Cerebellar nuclear complex (tissue), 1 donor: ENCODE data around the gene ACOT11.
"Not testable (repeated sequence)": the region's sequence is repeated elsewhere in the genome, so short reads cannot be mapped to it uniquely, and the experiment has no call there.

Experiments used
- DNase-seq, 2 experiments: peaks; one replicate each; lab custom pipeline; 2025; lab: John Stamatoyannopoulos, UW

Gene ACOT11

DNA sequence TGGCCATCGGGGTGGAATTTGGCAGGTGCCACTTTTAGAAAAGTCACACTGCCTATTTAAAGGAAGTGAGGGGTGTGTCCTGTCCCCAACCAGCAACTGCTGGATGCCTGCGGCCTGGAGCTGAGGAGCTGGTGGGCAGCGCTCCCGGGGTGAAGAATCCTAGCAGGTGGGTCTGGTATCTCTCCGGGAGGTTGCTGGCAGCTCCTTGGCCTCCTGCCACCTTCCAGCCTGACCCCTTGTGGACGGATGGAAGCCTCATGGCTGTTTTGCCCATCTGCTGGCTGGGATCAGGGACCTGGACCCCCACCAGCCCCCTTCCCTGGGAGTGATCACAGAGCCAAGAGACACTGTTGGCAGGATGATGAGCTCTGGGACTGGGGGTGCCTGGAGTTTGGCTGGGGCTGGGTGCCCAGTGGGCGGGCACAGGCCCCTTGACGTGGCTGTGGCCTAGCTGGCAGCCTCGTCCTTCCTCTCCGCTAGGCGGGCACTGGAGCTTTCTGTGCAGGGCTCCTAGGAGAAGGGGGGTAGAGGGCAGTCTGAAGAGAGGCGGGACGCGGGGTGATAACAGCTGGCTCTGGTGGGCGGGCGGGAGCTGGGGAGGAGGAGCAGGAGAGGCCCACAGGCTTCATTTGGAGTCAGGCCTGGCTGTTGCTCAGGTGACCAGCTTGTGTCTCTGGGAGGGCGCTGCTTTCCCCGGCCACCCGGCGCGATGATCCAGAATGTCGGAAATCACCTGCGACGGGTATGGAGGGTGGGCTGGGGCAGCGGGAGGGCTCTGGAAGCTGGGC is at the start of gene ACOT11:
Gene ACOT11 (plus strand): TSS at position 628 of the 788 bp plus-strand sequence. CDS start 82 bp downstream, at position 710.
- DNase-seq = no peak

- DNase-seq = no peak
These were observed 49.5 kb upstream of the ACOT11 start for GRCh38 chr1:54498383-54499096.

DNA sequence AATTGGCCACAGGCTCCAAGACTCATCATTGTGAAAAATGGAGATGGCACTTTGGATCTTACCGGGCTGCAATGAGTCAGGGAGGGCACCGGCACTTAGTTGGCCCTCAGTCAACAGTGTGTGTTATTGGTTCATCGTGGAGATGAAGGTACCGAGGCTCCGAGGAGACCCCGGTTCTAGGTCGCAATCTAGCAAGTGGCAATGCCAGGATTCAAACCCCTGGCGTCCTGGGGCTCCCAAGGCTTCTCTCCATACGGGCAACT is 49.0 kb upstream of the ACOT11 start:
- DNase-seq = no peak

GRCh38 chr1:54499360-54500106 is 48.5 kb upstream of the ACOT11 start:
- DNase-seq = no peak

DNA sequence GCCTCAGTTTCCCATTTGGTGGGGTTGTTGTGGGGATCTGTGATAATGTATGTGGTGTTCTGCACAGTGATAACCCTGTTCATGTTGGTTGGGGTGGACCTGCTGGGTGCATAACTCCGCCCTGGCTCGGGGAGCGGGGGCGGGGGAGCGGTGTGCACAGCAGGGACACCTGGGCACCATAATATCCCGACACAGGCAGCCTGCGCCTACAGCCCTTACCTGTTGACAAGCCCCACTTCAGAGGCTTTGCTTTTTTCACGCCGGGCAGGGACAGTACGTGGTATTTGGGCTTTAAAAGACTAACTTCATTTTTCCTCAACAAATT is 48.0 kb upstream of the ACOT11 start:
- DNase-seq = no peak

DNA sequence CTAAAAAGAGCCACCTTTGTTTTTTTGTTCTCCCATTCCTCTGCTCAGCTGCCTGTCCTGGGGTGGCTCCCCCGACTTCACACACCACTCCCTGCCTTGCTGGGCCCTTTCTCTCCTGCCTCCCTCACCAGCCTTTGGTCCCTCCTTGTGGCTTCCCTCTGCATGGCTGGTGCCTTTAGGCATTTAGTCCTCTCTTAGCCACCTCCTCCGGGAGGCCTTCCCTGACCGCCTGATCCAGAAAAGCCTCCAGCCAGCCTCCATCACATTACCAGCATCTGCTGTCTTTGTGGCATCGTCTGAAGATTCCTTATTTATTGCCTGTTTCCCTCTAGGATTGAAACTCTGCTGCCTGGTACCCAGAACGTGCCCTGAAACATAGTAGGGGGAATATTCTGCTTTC is 46.2 kb upstream of the ACOT11 start:
- DNase-seq = no peak

- DNase-seq = no peak
These were observed 45.7 kb upstream of the ACOT11 start for GRCh38 chr1:54502342-54502741.

DNA sequence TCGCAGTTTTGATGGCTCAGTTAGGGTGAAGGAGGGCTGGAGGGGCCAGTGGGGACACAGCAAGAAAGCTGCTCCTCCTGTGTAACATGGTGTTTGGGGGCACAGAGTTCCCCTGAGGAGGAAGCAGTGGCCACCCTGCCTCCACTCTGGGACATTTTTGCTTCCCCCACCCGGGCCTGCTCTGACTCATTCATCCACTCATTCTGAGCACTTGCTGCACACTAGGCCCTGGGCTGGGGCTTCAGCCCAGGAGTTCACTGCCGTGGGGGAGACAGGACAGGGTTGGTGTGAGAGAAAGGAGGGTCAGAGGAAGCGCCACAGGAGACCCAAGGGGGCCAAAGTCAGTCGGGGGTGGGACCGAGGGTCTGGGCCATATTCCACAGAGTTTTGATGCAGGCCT is 41.4 kb upstream of the ACOT11 start:
- DNase-seq = no peak

DNA sequence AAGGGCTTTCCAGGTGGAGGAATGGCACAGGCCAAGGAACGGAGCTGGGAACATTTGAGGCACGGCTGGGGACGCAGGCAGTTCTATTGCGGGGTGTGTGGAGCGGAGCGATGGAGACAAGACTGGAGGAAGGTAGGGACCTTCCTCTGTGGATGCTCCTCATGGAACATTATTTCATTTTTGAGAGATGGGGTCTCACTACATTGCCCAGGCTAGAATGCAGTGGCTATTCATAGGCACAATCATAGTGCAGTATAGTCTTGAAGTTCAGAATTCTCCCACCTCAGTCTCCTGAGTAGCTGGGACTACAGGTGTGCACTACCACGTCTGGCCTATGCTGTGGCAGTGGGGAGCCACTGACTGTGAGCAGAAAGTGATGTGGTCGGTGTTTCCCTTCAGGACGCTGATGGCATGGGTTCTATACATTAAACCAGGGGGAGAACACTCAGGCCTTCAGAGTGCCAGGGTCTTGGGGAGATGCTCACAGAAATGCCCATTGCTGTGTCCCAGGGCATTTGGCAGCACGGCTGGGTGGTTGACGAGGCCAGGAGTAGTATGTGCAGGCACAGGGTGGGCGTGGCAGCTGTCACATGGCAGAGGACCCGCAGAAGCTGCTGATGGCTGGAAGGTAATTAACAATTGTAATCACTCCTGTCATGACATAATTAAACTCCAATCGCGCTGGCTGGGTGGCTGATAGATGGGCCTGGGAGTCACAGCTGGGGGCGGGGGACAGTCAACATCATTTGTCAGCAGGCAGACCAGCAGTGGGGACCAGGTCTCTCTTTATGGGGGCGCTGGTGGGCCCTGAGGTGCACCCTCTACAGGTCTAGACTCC is 40.8 kb upstream of the ACOT11 start:
- DNase-seq = no peak

DNA sequence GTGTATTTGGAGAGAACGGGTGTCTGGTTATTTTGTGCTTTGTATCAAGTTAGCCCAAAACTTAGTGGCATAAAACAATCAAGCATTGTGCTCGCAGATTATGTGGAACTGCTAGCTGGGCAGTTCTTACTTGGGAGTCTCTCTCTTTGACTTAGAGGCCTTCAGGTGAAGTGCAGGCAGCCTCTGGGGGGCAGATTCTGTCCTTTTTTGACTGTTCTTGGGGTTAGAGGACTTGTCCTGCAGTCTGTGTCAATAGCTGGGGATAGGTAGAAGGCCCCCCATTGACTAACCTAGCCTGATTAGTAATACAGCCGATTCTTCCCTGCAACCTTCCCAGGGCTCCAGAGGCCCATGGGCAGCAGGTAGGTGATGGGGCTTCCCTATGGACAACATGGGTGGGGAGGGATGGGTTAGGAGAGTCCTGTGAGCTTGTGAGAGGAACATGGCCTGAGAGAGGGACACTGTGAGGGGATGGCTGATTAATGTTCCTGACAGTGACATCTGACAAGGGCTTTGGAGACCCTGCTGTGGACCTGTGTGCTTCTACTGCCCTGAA is 37.2 kb upstream of the ACOT11 start:
- no peak for DNase-seq

GRCh38 chr1:54513921-54514580 is 34.0 kb upstream of the ACOT11 start:
- not testable (repeated sequence) for DNase-seq

DNA sequence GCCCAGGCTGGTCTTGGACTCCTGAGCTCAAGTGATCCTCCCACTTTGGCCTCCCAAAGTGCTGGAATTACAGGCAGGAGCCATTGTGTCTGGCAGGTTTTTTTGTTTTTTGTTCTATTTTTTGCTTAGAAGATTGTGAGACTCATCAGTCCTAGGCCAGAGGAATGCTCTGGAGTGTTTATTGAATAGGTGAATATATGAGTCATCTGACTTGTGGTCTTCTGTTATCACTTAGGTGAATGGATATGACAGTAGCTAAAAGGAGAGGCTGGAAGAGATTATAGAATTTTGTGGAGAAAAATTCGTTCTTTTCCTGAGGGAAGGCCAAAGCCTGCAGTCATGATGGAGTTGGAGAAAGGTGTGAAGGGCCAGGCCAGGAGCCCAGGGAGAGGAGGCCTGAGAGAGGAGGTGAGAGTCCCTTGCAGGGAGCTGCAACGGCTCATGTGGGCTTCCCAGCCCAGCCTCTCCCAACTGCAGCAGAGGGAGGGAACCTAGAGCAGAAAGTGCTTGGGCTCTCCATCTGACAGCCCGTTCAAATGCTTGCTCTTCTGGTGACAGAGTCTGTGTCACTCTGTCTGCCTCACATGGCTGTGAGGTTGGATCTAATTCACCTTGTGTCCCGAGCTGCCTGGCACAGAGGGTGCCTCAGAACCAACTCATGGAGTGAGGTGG is 31.6 kb upstream of the ACOT11 start:
- no peak for DNase-seq

DNA sequence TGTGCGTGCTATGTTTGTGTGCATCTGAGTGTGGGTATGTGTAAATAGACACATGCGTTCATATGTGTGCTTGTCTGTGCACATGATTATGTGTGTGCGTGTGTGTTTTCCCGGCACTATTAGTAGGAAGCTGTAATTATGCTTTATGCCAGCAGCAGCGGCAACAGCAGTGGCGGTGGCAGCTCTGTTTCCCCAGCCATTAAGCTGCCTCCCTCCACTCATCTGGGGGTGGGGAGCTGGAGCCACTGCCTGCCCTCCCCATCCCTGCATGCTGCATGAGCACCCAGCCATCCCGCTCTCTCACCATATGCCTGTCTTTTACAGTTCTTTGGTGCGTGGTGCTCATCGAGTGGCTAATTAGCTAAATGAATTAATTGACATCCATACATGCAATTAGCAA is 30.5 kb upstream of the ACOT11 start:
- no peak for DNase-seq

- no peak for DNase-seq
These were observed 29.5 kb upstream of the ACOT11 start for GRCh38 chr1:54518489-54518888.

GRCh38 chr1:54519709-54520108 is 28.3 kb upstream of the ACOT11 start:
- no peak for DNase-seq

DNA sequence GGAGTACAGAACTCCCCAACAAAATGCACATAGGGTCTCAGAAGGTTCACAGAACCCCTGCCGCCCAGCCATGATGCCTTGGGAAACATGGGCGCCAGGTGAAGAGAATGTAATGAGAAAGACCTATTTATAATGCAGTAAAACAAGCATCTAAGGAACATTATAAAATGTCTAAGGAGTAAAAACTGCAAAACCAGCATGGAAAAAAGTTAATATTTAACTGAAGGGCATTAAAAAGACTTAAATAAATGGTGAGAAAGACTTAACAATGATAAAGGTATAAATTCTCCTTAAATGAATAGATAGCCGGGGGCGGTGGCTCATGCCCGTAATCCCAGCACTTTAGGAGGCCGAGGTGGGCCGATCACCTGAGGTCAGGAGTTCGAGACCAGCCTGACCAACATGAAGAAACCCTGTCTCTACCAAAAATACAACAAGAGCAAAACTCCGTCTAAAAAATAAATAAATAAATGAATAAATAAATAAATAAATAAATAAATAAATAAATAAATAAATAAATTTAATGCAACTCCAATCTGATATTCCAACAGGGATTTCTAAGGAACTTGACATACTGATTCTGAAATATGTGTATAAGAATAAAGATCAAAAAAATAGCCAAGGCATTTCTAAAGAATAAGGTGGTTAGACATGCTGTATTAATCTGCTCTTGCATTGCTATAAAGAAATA is 27.3 kb upstream of the ACOT11 start:
- no peak for DNase-seq

- DNase-seq = not testable (repeated sequence)
These were observed 21.5 kb upstream of the ACOT11 start for GRCh38 chr1:54526565-54526964.

GRCh38 chr1:54528613-54529012 is 19.4 kb upstream of the ACOT11 start:
- no peak for DNase-seq

GRCh38 chr1:54532033-54532432 is 16.0 kb upstream of the ACOT11 start:
- DNase-seq = no peak

- DNase-seq = not testable (repeated sequence)
These were observed 11.4 kb upstream of the ACOT11 start for GRCh38 chr1:54536656-54537055.
